SH-SY5Y (cell line): Measurements from ENCODE around the gene HOXD1.

Source experiments
- GATA2 ChIP-seq: IDR thresholded peaks from 2 replicates; pipeline ENCODE4 v1.6.1; 2011; ENCODE audit warnings: mild to moderate bottlenecking, low read depth, low read length
- GATA3 ChIP-seq: IDR thresholded peaks from 2 replicates; pipeline ENCODE4 v1.6.1; 2011; ENCODE audit warnings: low read depth, mild to moderate bottlenecking, low read length, moderate library complexity

DNA sequence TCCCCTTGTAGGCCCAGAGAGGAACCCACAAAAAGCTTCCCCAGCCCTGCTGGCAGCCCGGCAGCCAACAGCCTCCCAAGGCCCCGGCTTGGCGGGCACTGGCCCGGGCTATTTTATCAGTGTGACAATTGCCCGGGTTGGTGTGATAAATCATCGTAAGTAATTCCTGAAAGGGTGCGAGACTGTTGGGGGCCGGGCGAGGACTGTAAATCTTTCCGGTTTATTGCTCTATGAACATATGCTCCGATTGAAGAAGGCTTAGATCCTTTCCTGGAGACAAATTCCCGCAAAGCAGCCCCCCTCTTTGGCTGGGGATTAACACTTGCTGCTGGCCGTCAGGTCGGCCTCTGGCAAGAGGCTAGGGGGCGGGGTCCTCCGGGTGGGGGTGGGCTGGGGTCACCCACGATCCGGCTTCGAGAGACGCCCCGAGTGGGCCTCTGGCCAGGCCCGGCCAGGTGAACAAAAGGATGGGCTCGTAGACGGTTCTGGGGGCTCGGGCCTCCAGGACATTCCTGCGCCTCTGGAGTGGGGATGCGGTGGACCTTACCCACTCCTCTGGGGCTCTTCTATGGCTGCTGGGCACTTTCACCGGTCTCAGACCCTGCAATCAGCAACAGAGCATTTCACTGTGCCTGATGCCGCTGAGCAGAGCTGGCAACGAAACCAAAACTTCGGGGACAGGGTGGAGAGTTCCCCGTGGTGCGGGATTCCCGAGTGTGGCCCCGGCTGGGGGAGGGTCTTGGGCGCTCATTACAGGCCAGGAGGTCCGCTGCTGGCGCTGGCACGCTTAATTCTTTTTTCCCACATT lies 29.4 kb upstream of the HOXD1 start:
- TF ChIP-seq GATA2 (no peak), GATA3 (no peak)
